Stimulated activated naive CD4-positive, alpha-beta T cell treated with Interleukin-2 at 50 U/mL for 16 hours (primary cell): ENCODE measurements around the gene GPC6.

Experiments
- DNase-seq: peaks from one replicate; lab custom pipeline; 2025; lab: John Stamatoyannopoulos, UW

Gene GPC6

GRCh38 chr13:94303644-94304174, 1077.1 kb downstream of the GPC6 start:
- no peak for DNase-seq

- no peak for DNase-seq
Observed at GRCh38 chr13:94305033-94305432, 1078.4 kb downstream of the GPC6 start.

GRCh38 chr13:94305463-94305862, 1078.9 kb downstream of the GPC6 start:
- DNase-seq, result no peak

GRCh38 chr13:94305934-94306333, 1079.3 kb downstream of the GPC6 start:
- DNase-seq, result no peak

- no peak for DNase-seq
Observed at GRCh38 chr13:94308832-94309231, 1082.2 kb downstream of the GPC6 start.

GRCh38 chr13:94309576-94309975, 1083.0 kb downstream of the GPC6 start:
- DNase-seq, result no peak

- DNase-seq, result no peak
Observed at GRCh38 chr13:94309997-94310855, 1083.6 kb downstream of the GPC6 start.

- no peak for DNase-seq
Observed at GRCh38 chr13:94311893-94312292, 1085.3 kb downstream of the GPC6 start.

GRCh38 chr13:94312511-94313216, 1086.1 kb downstream of the GPC6 start:
- DNase-seq, result no peak

GRCh38 chr13:94313321-94313910, 1086.8 kb downstream of the GPC6 start:
- no peak for DNase-seq

- DNase-seq, result no peak
Observed at GRCh38 chr13:94313926-94314325, 1087.3 kb downstream of the GPC6 start.

- no peak for DNase-seq
Observed at GRCh38 chr13:94315188-94315587, 1088.6 kb downstream of the GPC6 start.

GRCh38 chr13:94317063-94317491, 1090.5 kb downstream of the GPC6 start:
- no peak for DNase-seq

- no peak for DNase-seq
Observed at GRCh38 chr13:94318418-94318817, 1091.8 kb downstream of the GPC6 start.

- DNase-seq, result no peak
Observed at GRCh38 chr13:94319501-94319900, 1092.9 kb downstream of the GPC6 start.

GRCh38 chr13:94322925-94323763, 1096.5 kb downstream of the GPC6 start:
- DNase-seq, result no peak

GRCh38 chr13:94323764-94324758, 1097.5 kb downstream of the GPC6 start:
- DNase-seq, result no peak

- no peak for DNase-seq
Observed at GRCh38 chr13:94324767-94325540, 1098.3 kb downstream of the GPC6 start.

- DNase-seq, result no peak
Observed at GRCh38 chr13:94325650-94326049, 1099.0 kb downstream of the GPC6 start.

- no peak for DNase-seq
Observed at GRCh38 chr13:94327318-94327717, 1100.7 kb downstream of the GPC6 start.
